Natural killer cell (primary cell): Measurements from ENCODE around the gene SPDYC. TPM values are rescaled to one million over a fixed set of nuclear protein-coding genes. Genes with fewer than 3 reads are reported as not detected.
A peak's percentile ranks its signal among the peaks of the same experiment; 100 is the strongest.

Experiments
- ATAC-seq, 3 donors: fragments of 150-1000 bp in 2 of 3; fragments of 200-7000 bp in 1 of 3; cut with Tn5 transposase; 1 replicate in 1 of 3; 2 replicates in 2 of 3; pipeline ENCODE4 v1.10.0; 2021; ENCODE audit warnings: mild to moderate bottlenecking in 2 of 3, moderate library complexity in 2 of 3
- DNase-seq, 2 donors: peaks; one replicate each; pipeline versions ENCODE4 v3.0.0 to v3.0.0-alpha.2; 2013 to 2021; ENCODE audit warnings: mixed read lengths in 1 of 2
- H3K27ac ChIP-seq: one replicate; pipeline ENCODE4 v1.5.1; 2013; ENCODE audit warnings: mild to moderate bottlenecking, low read length
- H3K27me3 ChIP-seq: one replicate; pipeline ENCODE4 v1.6.1; 2013; ENCODE audit warnings: low read length; ENCODE audit not compliant: control insufficient read depth, insufficient read depth
- H3K36me3 ChIP-seq: one replicate; pipeline ENCODE4 v1.6.1; 2013; ENCODE audit warnings: low read length; ENCODE audit not compliant: control insufficient read depth, insufficient read depth
- H3K4me1 ChIP-seq: one replicate; pipeline ENCODE4 v1.6.1; 2013; ENCODE audit warnings: low read length; ENCODE audit not compliant: control insufficient read depth, insufficient read depth
- H3K4me3 ChIP-seq: one replicate; pipeline ENCODE4 v1.5.1; 2013; ENCODE audit warnings: low read length
- H3K9me3 ChIP-seq: one replicate; pipeline ENCODE4 v1.6.1; 2013; ENCODE audit warnings: low read length; ENCODE audit not compliant: control insufficient read depth, insufficient read depth
- H3K27ac Mint-ChIP-seq, 2 donors: one replicate each; pipeline ENCODE4 v1.8.0; 2022; ENCODE audit warnings: mild to moderate bottlenecking in 2 of 2, mixed read lengths in 2 of 2, moderate library complexity in 1 of 2
- H3K27me3 Mint-ChIP-seq, 2 donors: one replicate each; pipeline ENCODE4 v1.8.0; 2022; ENCODE audit warnings: low read depth in 2 of 2, mixed read lengths in 2 of 2
- H3K36me3 Mint-ChIP-seq: one replicate; pipeline ENCODE4 v1.8.0; 2022; ENCODE audit warnings: mixed read lengths
- H3K4me1 Mint-ChIP-seq, 2 donors: one replicate each; pipeline ENCODE4 v1.8.0; 2022; ENCODE audit warnings: mixed read lengths in 2 of 2
- H3K4me3 Mint-ChIP-seq: one replicate; pipeline ENCODE4 v1.8.0; 2022; ENCODE audit warnings: mild to moderate bottlenecking, moderate library complexity, mixed read lengths
- H3K9me3 Mint-ChIP-seq, 2 donors: one replicate each; pipeline ENCODE4 v1.8.0; 2022; ENCODE audit warnings: mixed read lengths in 2 of 2
- CTCF ChIP-seq: fragments of 200-600 bp; IDR thresholded peaks from one replicate; pipeline ENCODE4 v1.8.0; 2022; ENCODE audit warnings: antibody characterized with exemption
- WGBS: methylation state at CpG from one replicate; pipeline ENCODE4 v1.1.7; 2013; ENCODE audit warnings: missing lambda C conversion rate; ENCODE audit not compliant: insufficient coverage; 5-methylcytosine and 5-hydroxymethylcytosine counted together
- intact Hi-C: fragments of 100-400 bp; cut with micrococcal nuclease; formaldehyde crosslinking; loops from one replicate; pipeline ENCODE4 v1.14.2; 2022
- total RNA-seq, 4 donors: library from RNA; stranded (reverse); fragments of 120-200 nt in 1 of 4; gene quantifications; one replicate each; pipeline versions ENCODE4 v1.2.3 to v1.2.4, GENCODE V29; 2013 to 2022

SPDYC gene
- total RNA-seq, 3 donors from 2014 or later (not counting 1 experiment from before 2014, with no cell fraction given), result not detected

GRCh38 chr11:65163684-65164083 is 6.3 kb upstream of the SPDYC start:
- Mint-ChIP-seq H3K27me3 (peaks cover 0 to 4% of the 10 kb centered on the region in 2 donors), H3K9me3 (no peaks in the 10 kb centered on the region), H3K36me3 (no peaks in the 10 kb centered on the region), H3K4me3 (no peak overlapping the region), H3K4me1 (peaks cover 0 to 5% of the 10 kb centered on the region in 2 donors), H3K27ac (no peak overlapping the region)
- no peak overlapping the region for H3K4me3 ChIP-seq
- ATAC-seq (peak in 1 of 3 donors; percentile 53), DNase-seq (no peak)
- no peak for TF ChIP-seq CTCF
- H3K9me3 ChIP-seq, result no peaks in the 10 kb centered on the region
- H3K27ac ChIP-seq, result no peak overlapping the region
- WGBS, result 65% methylated on average over 2 of the region's 2 CpGs
- intact Hi-C loops, result no loop called here
- no peaks in the 10 kb centered on the region for H3K27me3 ChIP-seq
- H3K36me3 ChIP-seq, result no peaks in the 10 kb centered on the region
- H3K4me1 ChIP-seq, result peaks cover 2% of the 10 kb centered on the region

- WGBS, result 86% methylated on average over 27 of the region's 31 CpGs
- Histone ChIP-seq H3K27ac (no peak overlapping the region), H3K4me3 (no peak overlapping the region), H3K36me3 (no peaks in the 10 kb centered on the region), H3K9me3 (no peaks in the 10 kb centered on the region), H3K27me3 (no peaks in the 10 kb centered on the region), H3K4me1 (peaks cover 16% of the 10 kb centered on the region)
- intact Hi-C loops, result no loop called here
- H3K9me3 Mint-ChIP-seq, result no peaks in the 10 kb centered on the region
- H3K27me3 Mint-ChIP-seq, result no peaks in the 10 kb centered on the region
- peaks cover 11 to 15% of the 10 kb centered on the region in 2 donors for H3K4me1 Mint-ChIP-seq
- no peak for TF ChIP-seq CTCF
- no peak for ATAC-seq
- H3K4me3 Mint-ChIP-seq, result no peak overlapping the region
- no peak overlapping the region for H3K27ac Mint-ChIP-seq
- H3K36me3 Mint-ChIP-seq, result no peaks in the 10 kb centered on the region
- no peak for DNase-seq
These were observed 4.4 kb upstream of the SPDYC start for GRCh38 chr11:65165410-65166317.

- H3K36me3 Mint-ChIP-seq, result no peaks in the 10 kb centered on the region
- H3K9me3 Mint-ChIP-seq, result no peaks in the 10 kb centered on the region
- no peak for ATAC-seq
- H3K4me3 Mint-ChIP-seq, result no peak overlapping the region
- H3K27me3 ChIP-seq, result no peaks in the 10 kb centered on the region
- no peaks in the 10 kb centered on the region for H3K27me3 Mint-ChIP-seq
- H3K27ac Mint-ChIP-seq, result no peak overlapping the region
- no peak for DNase-seq
- peaks cover 11 to 15% of the 10 kb centered on the region in 2 donors for H3K4me1 Mint-ChIP-seq
- H3K4me1 ChIP-seq, result peaks cover 16% of the 10 kb centered on the region
- TF ChIP-seq CTCF, result no peak
- no peaks in the 10 kb centered on the region for H3K36me3 ChIP-seq
- no peaks in the 10 kb centered on the region for H3K9me3 ChIP-seq
- no peak overlapping the region for H3K4me3 ChIP-seq
- WGBS, result 94% methylated on average over 1 of the region's 3 CpGs
- intact Hi-C loops, result no loop called here
- no peak overlapping the region for H3K27ac ChIP-seq
These were observed 3.1 kb upstream of the SPDYC start for GRCh38 chr11:65166893-65167292.
